OCI-LY3 (cell line): Measurements from ENCODE around the gene CD83.

Experiments
- EZH2phosphoT487 ChIP-seq: fragments of 200-600 bp; shearing (Covaris generic); IDR thresholded peaks from 2 replicates; pipeline ENCODE4 v1.6.1; 2018; ENCODE audit warnings: antibody characterized with exemption, mixed run types, low read depth
- TF ChIP-seq, protein P1 (sequence below): fragments of 200-600, 300-600 bp; sonication (generic); IDR thresholded peaks from 2 replicates; pipeline ENCODE4 v1.5.1; 2014; ENCODE audit warnings: antibody characterized with exemption, low read length, low read depth

DNA sequence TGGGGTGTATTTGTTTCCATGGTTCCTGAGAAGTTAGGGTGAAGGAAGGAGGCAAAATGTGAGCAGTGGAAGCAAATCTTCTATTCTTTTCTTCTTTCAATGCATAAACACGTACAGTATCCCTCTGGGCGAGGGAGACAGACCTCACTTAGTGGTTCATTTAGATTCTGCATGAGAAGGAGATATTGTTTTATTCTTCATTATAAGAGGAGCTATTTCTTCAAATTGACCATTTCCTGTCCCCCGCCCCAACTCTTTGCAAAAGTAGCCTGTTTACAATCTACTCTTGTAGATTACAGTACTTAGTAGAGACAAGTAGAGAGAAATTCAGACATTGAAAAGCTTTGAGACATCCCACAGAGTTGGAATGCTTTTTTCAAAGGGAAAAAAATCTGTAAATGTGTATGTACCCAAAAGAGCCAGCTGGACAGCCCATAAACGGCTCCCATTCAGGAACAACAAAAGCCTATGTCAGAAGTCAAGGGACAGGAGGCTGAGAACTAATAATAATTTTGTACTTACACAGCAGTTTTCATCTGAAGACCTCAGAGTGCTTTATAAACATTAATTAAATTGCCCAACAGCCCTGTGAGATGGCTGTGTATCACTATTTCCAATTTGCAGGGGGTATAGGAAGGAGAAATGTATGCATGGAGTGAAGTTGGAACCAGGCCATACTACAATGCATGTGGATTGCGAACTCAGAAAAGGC is 23.9 kb downstream of the CD83 start:
- TF ChIP-seq, protein P1, sequence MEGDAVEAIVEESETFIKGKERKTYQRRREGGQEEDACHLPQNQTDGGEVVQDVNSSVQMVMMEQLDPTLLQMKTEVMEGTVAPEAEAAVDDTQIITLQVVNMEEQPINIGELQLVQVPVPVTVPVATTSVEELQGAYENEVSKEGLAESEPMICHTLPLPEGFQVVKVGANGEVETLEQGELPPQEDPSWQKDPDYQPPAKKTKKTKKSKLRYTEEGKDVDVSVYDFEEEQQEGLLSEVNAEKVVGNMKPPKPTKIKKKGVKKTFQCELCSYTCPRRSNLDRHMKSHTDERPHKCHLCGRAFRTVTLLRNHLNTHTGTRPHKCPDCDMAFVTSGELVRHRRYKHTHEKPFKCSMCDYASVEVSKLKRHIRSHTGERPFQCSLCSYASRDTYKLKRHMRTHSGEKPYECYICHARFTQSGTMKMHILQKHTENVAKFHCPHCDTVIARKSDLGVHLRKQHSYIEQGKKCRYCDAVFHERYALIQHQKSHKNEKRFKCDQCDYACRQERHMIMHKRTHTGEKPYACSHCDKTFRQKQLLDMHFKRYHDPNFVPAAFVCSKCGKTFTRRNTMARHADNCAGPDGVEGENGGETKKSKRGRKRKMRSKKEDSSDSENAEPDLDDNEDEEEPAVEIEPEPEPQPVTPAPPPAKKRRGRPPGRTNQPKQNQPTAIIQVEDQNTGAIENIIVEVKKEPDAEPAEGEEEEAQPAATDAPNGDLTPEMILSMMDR, result no peak
- no peak for TF ChIP-seq EZH2phosphoT487
